Neuronal stem cell (in vitro differentiated cells): ENCODE results near the gene TAF7L.

ENCODE experiments used
- DNase-seq: peaks from one replicate; pipeline ENCODE4 v3.0.0-alpha.2; 2013; ENCODE audit warnings: low spot score
- H2AFZ ChIP-seq: one replicate; pipeline ENCODE4 v1.6.1; 2013; ENCODE audit warnings: mild to moderate bottlenecking, low read length, inconsistent platforms
- H2AK5ac ChIP-seq: 2 replicates; pipeline ENCODE4 v1.6.1; 2013; ENCODE audit warnings: low read depth, mild to moderate bottlenecking, inconsistent platforms, low read length, moderate library complexity, mixed read lengths
- H2BK120ac ChIP-seq: 2 replicates; pipeline ENCODE4 v1.6.1; 2013; ENCODE audit warnings: low read depth, mild to moderate bottlenecking, inconsistent platforms, low read length, moderate library complexity, mixed read lengths
- H2BK12ac ChIP-seq: one replicate; pipeline ENCODE4 v1.6.1; 2013; ENCODE audit warnings: low read length, inconsistent platforms
- H2BK15ac ChIP-seq: 2 replicates; pipeline ENCODE4 v1.6.1; 2013; ENCODE audit warnings: mild to moderate bottlenecking, low read length, inconsistent platforms, mixed read lengths
- H2BK5ac ChIP-seq: one replicate; pipeline ENCODE4 v1.6.1; 2013; ENCODE audit warnings: inconsistent platforms, mild to moderate bottlenecking, low read length, moderate library complexity
- H3K14ac ChIP-seq: one replicate; pipeline ENCODE4 v1.6.1; 2013; ENCODE audit warnings: low read length, inconsistent platforms
- H3K18ac ChIP-seq: 2 replicates; pipeline ENCODE4 v1.6.1; 2013; ENCODE audit warnings: low read length, inconsistent platforms
- H3K23ac ChIP-seq: 2 replicates; pipeline ENCODE4 v1.6.1; 2013; ENCODE audit warnings: low read depth, mild to moderate bottlenecking, mixed read lengths, low read length, inconsistent platforms; ENCODE audit not compliant: poor library complexity
- H3K27ac ChIP-seq: replicated peaks from 3 replicates; pipeline ENCODE4 v1.5.1; 2013; ENCODE audit warnings: low read length, inconsistent platforms
- H3K27me3 ChIP-seq, 3 experiments: 2 replicates each; pipeline ENCODE4 v1.6.1; 2013; ENCODE audit warnings: low read length in 3 of 3, mild to moderate bottlenecking in 2 of 3, inconsistent platforms in 1 of 3, low read depth in 1 of 3, mixed read lengths in 1 of 3, moderate library complexity in 1 of 3; ENCODE audit not compliant: control insufficient read depth in 3 of 3, insufficient read depth in 3 of 3
- H3K36me3 ChIP-seq, 2 donors: replicated peaks in 1 of 2; 2 replicates each; pipeline ENCODE4 v1.6.1; 2013; ENCODE audit warnings: low read length in 2 of 2; ENCODE audit not compliant: control insufficient read depth in 2 of 2, insufficient read depth in 2 of 2
- H3K4ac ChIP-seq: 2 replicates; pipeline ENCODE4 v1.6.1; 2013; ENCODE audit warnings: inconsistent platforms, mild to moderate bottlenecking, low read length, moderate library complexity
- H3K4me1 ChIP-seq, 2 donors: 1 replicate in 1 of 2; 2 replicates in 1 of 2; pipeline ENCODE4 v1.6.1; 2013; ENCODE audit warnings: low read length in 2 of 2, low read depth in 1 of 2; ENCODE audit not compliant: control insufficient read depth in 2 of 2, insufficient read depth in 1 of 2
- H3K4me2 ChIP-seq: one replicate; pipeline ENCODE4 v1.6.1; 2013; ENCODE audit warnings: mild to moderate bottlenecking, low read length, inconsistent platforms; ENCODE audit not compliant: insufficient read depth, poor library complexity, severe bottlenecking
- H3K4me3 ChIP-seq, 2 donors: 2 replicates each; pipeline ENCODE4 v1.5.1; 2013; ENCODE audit warnings: low read length in 2 of 2, mild to moderate bottlenecking in 2 of 2, inconsistent platforms in 1 of 2, moderate library complexity in 1 of 2
- H3K79me1 ChIP-seq: one replicate; pipeline ENCODE4 v1.6.1; 2013; ENCODE audit warnings: low read depth, mild to moderate bottlenecking, inconsistent platforms, low read length, moderate library complexity
- H3K9ac ChIP-seq: one replicate; pipeline ENCODE4 v1.6.1; 2013; ENCODE audit warnings: mild to moderate bottlenecking, low read depth, low read length, inconsistent platforms; ENCODE audit not compliant: poor library complexity
- H3K9me3 ChIP-seq, 2 donors: replicated peaks in 1 of 2; 2 replicates each; pipeline versions ENCODE3 to v1.6.1; 2013; ENCODE audit warnings: low read length in 2 of 2, mild to moderate bottlenecking in 2 of 2, inconsistent platforms in 1 of 2, low read depth in 1 of 2, mixed read lengths in 1 of 2, moderate library complexity in 1 of 2; ENCODE audit not compliant: control insufficient read depth in 2 of 2, insufficient read depth in 1 of 2
- H4K8ac ChIP-seq: one replicate; pipeline ENCODE4 v1.6.1; 2013; ENCODE audit warnings: low read depth, mild to moderate bottlenecking, inconsistent platforms, low read length, moderate library complexity
- H4K91ac ChIP-seq: one replicate; pipeline ENCODE4 v1.6.1; 2013; ENCODE audit warnings: low read length, low read depth, mild to moderate bottlenecking, inconsistent platforms; ENCODE audit not compliant: poor library complexity
- WGBS, 2 donors: extraction: QIAGEN DNeasy Blood & Tissue Kit; methylation state at CpG; one replicate each; pipeline ENCODE4 v1.1.7; 2013; ENCODE audit warnings: missing lambda C conversion rate in 2 of 2, mixed read lengths in 1 of 2; ENCODE audit not compliant: insufficient read length in 2 of 2, insufficient replicate concordance in 1 of 2; ENCODE audit errors: extremely low coverage in 2 of 2; 5-methylcytosine and 5-hydroxymethylcytosine counted together

Gene TAF7L

GRCh38 chrX:101230636-101231035 lies 60.5 kb downstream of the TAF7L start:
- H3K18ac ChIP-seq = no peak overlapping the region
- H3K9ac ChIP-seq = no peak overlapping the region
- H3K27me3 ChIP-seq = no peaks in the 10 kb centered on the region
- no peaks in the 10 kb centered on the region for H3K36me3 ChIP-seq
- no peak overlapping the region for H3K27ac ChIP-seq
- H2BK120ac ChIP-seq = no peak overlapping the region
- H3K4me3 ChIP-seq = no peak overlapping the region
- no peak overlapping the region for H4K91ac ChIP-seq
- no peaks in the 10 kb centered on the region for H3K9me3 ChIP-seq
- no peak overlapping the region for H2AK5ac ChIP-seq
- H2AFZ ChIP-seq = no peak overlapping the region
- H3K4me2 ChIP-seq = no peak overlapping the region
- H2BK5ac ChIP-seq = no peak overlapping the region
- no peaks in the 10 kb centered on the region for H3K4me1 ChIP-seq
- H2BK12ac ChIP-seq = no peak overlapping the region
- WGBS, 2 donors = no CpG with 5 or more reads among the region's 2 CpGs
- no peak overlapping the region for H3K23ac ChIP-seq
- no peak overlapping the region for H3K14ac ChIP-seq
- H4K8ac ChIP-seq = no peak overlapping the region
- no peak overlapping the region for H3K4ac ChIP-seq
- H2BK15ac ChIP-seq = no peak overlapping the region
- H3K79me1 ChIP-seq = no peaks in the 10 kb centered on the region
- DNase-seq = no peak

- Histone ChIP-seq H2BK5ac (no peak overlapping the region), H3K14ac (no peak overlapping the region), H2BK12ac (no peak overlapping the region), H2BK120ac (no peak overlapping the region), H4K8ac (no peak overlapping the region), H4K91ac (no peak overlapping the region), H3K9ac (no peak overlapping the region), H3K9me3 (no peaks in the 10 kb centered on the region), H3K27ac (no peak overlapping the region), H2AFZ (no peak overlapping the region), H3K23ac (no peak overlapping the region), H3K36me3 (no peaks in the 10 kb centered on the region), H3K27me3 (no peaks in the 10 kb centered on the region), H2AK5ac (no peak overlapping the region), H3K4ac (no peak overlapping the region), H3K79me1 (no peaks in the 10 kb centered on the region), H2BK15ac (no peak overlapping the region), H3K4me2 (no peak overlapping the region), H3K18ac (no peak overlapping the region), H3K4me3 (no peak overlapping the region), H3K4me1 (no peaks in the 10 kb centered on the region)
- DNase-seq = no peak
- no CpG with 5 or more reads among the region's 1 CpG for WGBS, 2 donors
Measured at GRCh38 chrX:101229170-101229569, 62.0 kb downstream of the TAF7L start.

DNA sequence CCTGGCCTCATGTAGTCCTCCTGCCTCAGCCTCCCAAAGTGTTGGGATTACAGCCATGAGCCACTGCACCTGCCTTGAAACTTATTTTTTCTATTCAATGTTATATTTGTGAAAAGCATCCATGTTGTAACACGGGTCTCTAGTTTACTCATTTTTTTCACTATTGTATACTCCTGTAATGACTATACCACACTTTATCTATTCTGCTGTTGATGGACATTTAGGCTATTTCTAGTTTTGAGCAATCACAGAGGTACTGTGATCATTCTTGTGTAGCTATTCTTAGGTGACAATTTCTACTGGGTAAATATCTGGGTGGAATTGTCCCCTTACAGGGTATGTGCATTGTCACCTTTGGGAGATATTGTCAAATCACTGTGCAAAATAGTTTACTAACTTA lies 67.9 kb downstream of the TAF7L start:
- DNase-seq = no peak
- H3K27me3 ChIP-seq = no peaks in the 10 kb centered on the region
- H3K9ac ChIP-seq = no peak overlapping the region
- no peaks in the 10 kb centered on the region for H3K9me3 ChIP-seq
- H3K27ac ChIP-seq = no peak overlapping the region
- peaks cover 0 to 2% of the 10 kb centered on the region in 2 donors for H3K4me1 ChIP-seq
- H2AK5ac ChIP-seq = no peak overlapping the region
- H2BK5ac ChIP-seq = no peak overlapping the region
- no peak overlapping the region for H3K14ac ChIP-seq
- no peak overlapping the region for H2BK15ac ChIP-seq
- H4K8ac ChIP-seq = no peak overlapping the region
- no peak overlapping the region for H3K23ac ChIP-seq
- no CpG with 5 or more reads among the region's 1 CpG for WGBS, 2 donors
- H3K4ac ChIP-seq = no peak overlapping the region
- H3K79me1 ChIP-seq = no peaks in the 10 kb centered on the region
- H4K91ac ChIP-seq = no peak overlapping the region
- H3K18ac ChIP-seq = no peak overlapping the region
- no peak overlapping the region for H2BK12ac ChIP-seq
- no peak overlapping the region for H2BK120ac ChIP-seq
- no peak overlapping the region for H3K4me2 ChIP-seq
- H3K36me3 ChIP-seq = no peaks in the 10 kb centered on the region
- H3K4me3 ChIP-seq = no peak overlapping the region
- H2AFZ ChIP-seq = no peak overlapping the region

GRCh38 chrX:101220662-101221260 lies 70.4 kb downstream of the TAF7L start:
- no peaks in the 10 kb centered on the region for H3K36me3 ChIP-seq
- no peaks in the 10 kb centered on the region for H3K9me3 ChIP-seq
- no peak overlapping the region for H2BK12ac ChIP-seq
- peak overlapping the region in 1 of 2 donors; percentile 44 for H3K4me3 ChIP-seq
- peaks cover 0 to 2% of the 10 kb centered on the region in 2 donors for H3K4me1 ChIP-seq
- H2AFZ ChIP-seq = peak overlapping the region; percentile 82
- no peak overlapping the region for H3K18ac ChIP-seq
- no peak overlapping the region for H3K4me2 ChIP-seq
- H3K9ac ChIP-seq = no peak overlapping the region
- H2BK15ac ChIP-seq = no peak overlapping the region
- H4K8ac ChIP-seq = no peak overlapping the region
- no peak overlapping the region for H3K23ac ChIP-seq
- no peak overlapping the region for H2BK5ac ChIP-seq
- no peak overlapping the region for H3K4ac ChIP-seq
- H3K14ac ChIP-seq = no peak overlapping the region
- H2AK5ac ChIP-seq = no peak overlapping the region
- DNase-seq = no peak
- no peaks in the 10 kb centered on the region for H3K79me1 ChIP-seq
- H3K27ac ChIP-seq = no peak overlapping the region
- no CpG with 5 or more reads among the region's 4 CpGs for whole genome bisulfite sequencing, 2 donors
- no peak overlapping the region for H4K91ac ChIP-seq
- H3K27me3 ChIP-seq = peaks cover 0 to 5% (median 0%) of the 10 kb centered on the region in 3 experiments
- no peak overlapping the region for H2BK120ac ChIP-seq
